HepG2 (cell line): ENCODE data around the gene UBTF. TPM values are rescaled to one million over a fixed set of nuclear protein-coding genes. Genes with fewer than 3 reads are reported as not detected.
A peak's percentile ranks its signal among the peaks of the same experiment; 100 is the strongest.

Source experiments
- ATAC-seq: fragments of 200-7000 bp; cut with Tn5 transposase; 3 replicates; pipeline ENCODE4 v1.9.1; 2020; ENCODE audit warnings: mild to moderate bottlenecking, moderate library complexity
- BruUV-seq: library from RNA; stranded (reverse); fragments of 400-500 nt; replicated peaks from 2 replicates; lab custom pipeline; 2021; lab: Mats Ljungman, UMichigan
- CTCF ChIA-PET: fragments of 300-600 bp; formaldehyde crosslinking; extraction: SDS; loops from one replicate; lab custom pipeline; 2021; ENCODE audit warnings: low total read pairs, inconsistent platforms, low intra/inter-chr PET ratio; lab: Yijun Ruan, JAX
- POLR2A ChIA-PET: fragments of 350-600 bp; sonication (Branson Sonifier 250); formaldehyde crosslinking; loops from one replicate; lab custom pipeline; 2020; ENCODE audit warnings: antibody characterized with exemption, inconsistent platforms; lab: Yijun Ruan, JAX
- DNase-seq: peaks from one replicate; pipeline ENCODE4 v3.0.0-alpha.2; 2015; ENCODE audit warnings: low spot score
- FAIRE-seq: peaks from 3 replicates; lab custom pipeline; 2011; peaks lifted over from hg19 to GRCh38; lab: Jason Lieb, UNC
- H2AFZ ChIP-seq: one replicate; pipeline ENCODE4 v1.6.1; 2011; ENCODE audit warnings: low read length, inconsistent platforms
- H3K27ac ChIP-seq: fragments of 300-600 bp; 3 replicates; pipeline ENCODE4 v1.8.0; 2011; ENCODE audit warnings: mixed run types, mild to moderate bottlenecking, mixed read lengths, low read length, inconsistent platforms; ENCODE audit not compliant: insufficient read depth; ENCODE audit errors: extremely low read length
- H3K27me3 ChIP-seq, 2 experiments: fragments of 200-600 bp in 1 of 2; 2 replicates in 1 of 2; 3 replicates in 1 of 2; pipeline versions ENCODE4 v1.6.0 to v1.8.0; 2011; ENCODE audit warnings: low read length in 2 of 2, mild to moderate bottlenecking in 2 of 2, moderate library complexity in 2 of 2, inconsistent platforms in 1 of 2; ENCODE audit not compliant: insufficient read depth in 2 of 2, control insufficient read depth in 1 of 2
- H3K36me3 ChIP-seq, 2 experiments: fragments of 200-600 bp in 1 of 2; replicated peaks in 1 of 2; 2 replicates in 1 of 2; 3 replicates in 1 of 2; pipeline versions ENCODE4 v1.5.1 to v1.8.0; 2011; ENCODE audit warnings: low read length in 2 of 2, inconsistent platforms in 1 of 2; ENCODE audit not compliant: insufficient read depth in 2 of 2, control insufficient read depth in 1 of 2
- H3K4me1 ChIP-seq: 2 replicates; pipeline ENCODE4 v1.5.1; 2012; ENCODE audit warnings: low read length, inconsistent platforms; ENCODE audit not compliant: insufficient read depth
- H3K4me2 ChIP-seq: 2 replicates; pipeline ENCODE4 v1.6.0; 2011; ENCODE audit warnings: low read depth, low read length, inconsistent platforms
- H3K4me3 ChIP-seq, 3 experiments: fragments of 200-600 bp in 1 of 3; sonication (generic), shearing (Covaris generic) in 1 of 3; replicated peaks in 1 of 3; 2 replicates each; pipeline ENCODE4 v1.5.1; 2011 to 2016; ENCODE audit warnings: low read length in 3 of 3, inconsistent platforms in 2 of 3, low read depth in 2 of 3, mild to moderate bottlenecking in 2 of 3, control low read depth in 1 of 3, mixed read lengths in 1 of 3; ENCODE audit not compliant: insufficient read depth in 1 of 3
- H3K79me2 ChIP-seq: one replicate; pipeline ENCODE4 v1.6.1; 2011; ENCODE audit warnings: low read length, inconsistent platforms; ENCODE audit not compliant: insufficient read depth
- H3K9ac ChIP-seq: 2 replicates; pipeline ENCODE4 v1.6.0; 2011; ENCODE audit warnings: mild to moderate bottlenecking, low read depth, low read length, inconsistent platforms; ENCODE audit not compliant: insufficient read depth
- H3K9me3 ChIP-seq: 2 replicates; pipeline ENCODE4 v1.5.1; 2012; ENCODE audit warnings: mild to moderate bottlenecking, low read length
- H4K20me1 ChIP-seq: 2 replicates; pipeline ENCODE4 v1.6.0; 2011; ENCODE audit warnings: inconsistent platforms, mild to moderate bottlenecking, low read length, moderate library complexity; ENCODE audit not compliant: insufficient read depth
- ATRX ChIP-seq: sonication (generic); formaldehyde crosslinking; IDR thresholded peaks from 2 replicates; pipeline ENCODE4 v1.4.0; 2020; ENCODE audit warnings: missing genetic modification reagents, borderline replicate concordance
- BRD4 ChIP-seq: sonication (generic); formaldehyde crosslinking; IDR thresholded peaks from 2 replicates; pipeline ENCODE4 v1.4.0; 2020; ENCODE audit warnings: missing genetic modification reagents
- KDM1A ChIP-seq: IDR thresholded peaks from 2 replicates; pipeline ENCODE4 v1.6.1; 2016; ENCODE audit warnings: missing compliant biosample characterization
- NONO ChIP-seq, 2 experiments: fragments of 450-650 bp in 1 of 2; sonication (generic) in 1 of 2; formaldehyde crosslinking in 1 of 2; IDR thresholded peaks in 1 of 2; conservative IDR thresholded peaks in 1 of 2; 2 replicates each; pipeline versions ENCODE4 v1.6.1 to v1.8.0; 2017 to 2022; ENCODE audit warnings: mild to moderate bottlenecking in 1 of 2, missing genetic modification reagents in 1 of 2, moderate library complexity in 1 of 2
- PLRG1 ChIP-seq: fragments of 450-650 bp; conservative IDR thresholded peaks from 2 replicates; pipeline ENCODE4 v1.6.1; 2016
- SMARCE1 ChIP-seq: fragments of 450-650 bp; IDR thresholded peaks from 2 replicates; pipeline ENCODE4 v1.6.1; 2017; ENCODE audit warnings: borderline replicate concordance
- TAF1 ChIP-seq: sonication (generic); formaldehyde crosslinking; IDR thresholded peaks from 2 replicates; pipeline ENCODE4 v1.4.0; 2020; ENCODE audit warnings: missing genetic modification reagents
- TGIF2 ChIP-seq: IDR thresholded peaks from 2 replicates; pipeline ENCODE4 v1.6.1; 2016; ENCODE audit warnings: control low read depth, missing compliant biosample characterization
- ZBTB7B ChIP-seq: sonication (generic); formaldehyde crosslinking; IDR thresholded peaks from 2 replicates; pipeline ENCODE4 v1.4.0; 2020; ENCODE audit warnings: missing genetic modification reagents
- ZNF605 ChIP-seq: sonication (generic); formaldehyde crosslinking; IDR thresholded peaks from 2 replicates; pipeline ENCODE4 v1.8.0; 2022; ENCODE audit warnings: mild to moderate bottlenecking, missing genetic modification reagents
- WGBS: methylation state at CpG from one replicate; pipeline ENCODE4 v1.1.6; 2017; ENCODE audit warnings: low lambda C conversion rate; 5-methylcytosine and 5-hydroxymethylcytosine counted together
- in situ Hi-C: cut with HindIII; loops from 2 replicates; pipeline ENCODE4 v1.10.0; 2017; ENCODE audit warnings: low pct_unique_long_range_greater_than_20kb; ENCODE audit not compliant: extremely low pct_ligation_motif_present
- intact Hi-C: fragments of 100-400 bp; cut with micrococcal nuclease; formaldehyde crosslinking; loops from one replicate; pipeline ENCODE4 v1.10.0; 2022; ENCODE audit not compliant: unreplicated experiment
- polyA plus RNA-seq, 8 experiments: library from polyadenylated mRNA; depleted of rRNA in 3 of 8; stranded (reverse) in 7 of 8; unstranded in 1 of 8; fragments of >200 nt; fragmentation: Illumina TruSeq in 4 of 8; extraction: Trizol in 4 of 8; gene quantifications; 2 replicates each; pipeline versions ENCODE4 v1.2.1 to v1.2.3, GENCODE V29; 2011 to 2016; ENCODE audit warnings: low read depth in 4 of 8, missing spikeins in 1 of 8, mixed read lengths in 1 of 8; ENCODE audit not compliant: insufficient read depth in 1 of 8
- total RNA-seq, 5 experiments: library from RNA; depleted of rRNA; stranded (reverse); fragments of >200 nt; fragmentation: Illumina TruSeq; extraction: Trizol; gene quantifications; 2 replicates each; pipeline ENCODE4 v1.2.3, GENCODE V29; 2016; ENCODE audit warnings: low read depth in 1 of 5
- TF ChIP-seq, protein P1 (sequence below): sonication (generic); formaldehyde crosslinking; IDR thresholded peaks from 2 replicates; pipeline ENCODE4 v1.8.0; 2023; ENCODE audit warnings: mild to moderate bottlenecking, missing genetic modification reagents
- TF ChIP-seq, protein P2 (sequence below): sonication (generic); formaldehyde crosslinking; IDR thresholded peaks from 2 replicates; pipeline ENCODE4 v1.8.1; 2023; ENCODE audit warnings: mild to moderate bottlenecking, moderate library complexity, missing genetic modification reagents

UBTF gene
- total and polyA plus RNA-seq, 2 of the 13 experiments (the other 11 are each of a cell fraction or from before 2014, with no cell fraction given), result 15.2 to 60.9 TPM

DNA sequence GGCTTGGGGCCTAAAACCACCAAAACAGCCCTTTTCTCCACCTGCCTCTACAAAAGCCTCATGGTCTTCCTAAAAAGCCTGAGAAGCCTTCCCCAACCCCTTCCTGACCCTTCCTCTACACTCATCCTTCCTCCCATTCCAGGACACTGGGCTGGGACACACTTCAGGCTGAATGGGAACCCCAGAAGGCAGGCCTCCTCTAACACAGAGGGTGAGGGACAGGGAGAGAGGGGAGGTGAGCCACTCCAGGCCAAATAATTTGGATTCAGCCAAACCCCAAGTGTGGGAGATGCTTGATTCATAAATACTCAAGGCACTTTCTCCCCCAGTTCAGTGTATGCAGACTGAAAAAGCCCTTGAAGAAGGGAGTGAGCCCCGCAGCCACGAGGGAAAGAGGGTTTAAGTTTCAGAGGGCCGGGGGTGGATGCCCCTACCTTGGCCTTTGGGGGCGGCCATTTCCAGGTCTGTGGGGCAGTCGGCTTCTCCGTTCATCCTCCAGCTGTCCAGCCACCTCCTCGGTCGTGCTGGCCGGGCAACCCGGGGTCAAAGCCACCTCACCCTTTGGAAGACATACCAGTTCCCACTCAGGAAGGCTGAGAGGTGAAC, 1.6 kb downstream of the UBTF start (continued):
- TF ChIP-seq ATRX (CRISPR knock-in tag) (0 out of 2 replicates have a peak, but pooled peaks have one; percentile 41), TGIF2 (CRISPR knock-in tag) (0 out of 2 replicates have a peak, but pooled peaks have one; percentile 33), PLRG1 (no peak), SMARCE1 (no peak), ZNF605 (CRISPR knock-in tag) (peak; percentile 84), NONO (IDR thresholded peaks at IDR 0.05) (no peak), NONO (CRISPR knock-in tag; conservative IDR thresholded peaks at IDR 0.05) (0 out of 2 replicates have a peak, but pooled peaks have one; percentile 3), ZBTB7B (CRISPR knock-in tag) (no peak), TAF1 (CRISPR knock-in tag) (0 out of 2 replicates have a peak, but pooled peaks have one; percentile 2)
- TF ChIP-seq, protein P1, sequence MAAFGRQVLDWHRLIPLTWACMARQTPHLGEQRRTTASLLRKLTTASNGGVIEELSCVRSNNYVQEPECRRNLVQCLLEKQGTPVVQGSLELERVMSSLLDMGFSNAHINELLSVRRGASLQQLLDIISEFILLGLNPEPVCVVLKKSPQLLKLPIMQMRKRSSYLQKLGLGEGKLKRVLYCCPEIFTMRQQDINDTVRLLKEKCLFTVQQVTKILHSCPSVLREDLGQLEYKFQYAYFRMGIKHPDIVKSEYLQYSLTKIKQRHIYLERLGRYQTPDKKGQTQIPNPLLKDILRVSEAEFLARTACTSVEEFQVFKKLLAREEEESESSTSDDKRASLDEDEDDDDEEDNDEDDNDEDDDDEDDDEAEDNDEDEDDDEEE, result peak; percentile 86; the same call in 1 of the 2 replicates
- TF ChIP-seq, protein P2, sequence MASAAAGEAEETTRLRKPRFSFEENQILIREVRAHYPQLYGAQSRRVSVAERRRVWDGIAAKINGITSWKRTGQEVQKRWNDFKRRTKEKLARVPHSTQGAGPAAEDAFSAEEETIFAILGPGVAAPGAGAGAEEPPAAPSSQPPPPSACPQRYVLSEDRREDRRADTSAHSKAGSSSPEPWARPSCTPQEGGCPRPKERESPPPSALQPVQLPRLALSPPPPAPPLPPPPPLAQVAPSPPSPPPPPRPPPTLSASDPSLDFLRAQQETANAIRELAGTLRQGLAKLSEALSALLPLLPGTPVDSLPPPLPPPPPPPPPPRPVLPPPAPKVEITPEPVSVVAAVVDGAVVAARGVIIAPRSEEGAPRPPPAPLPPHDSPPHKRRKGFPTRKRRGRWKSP (CRISPR knock-in tag), result peak; percentile 15; the same call in 1 of the 2 replicates

DNA sequence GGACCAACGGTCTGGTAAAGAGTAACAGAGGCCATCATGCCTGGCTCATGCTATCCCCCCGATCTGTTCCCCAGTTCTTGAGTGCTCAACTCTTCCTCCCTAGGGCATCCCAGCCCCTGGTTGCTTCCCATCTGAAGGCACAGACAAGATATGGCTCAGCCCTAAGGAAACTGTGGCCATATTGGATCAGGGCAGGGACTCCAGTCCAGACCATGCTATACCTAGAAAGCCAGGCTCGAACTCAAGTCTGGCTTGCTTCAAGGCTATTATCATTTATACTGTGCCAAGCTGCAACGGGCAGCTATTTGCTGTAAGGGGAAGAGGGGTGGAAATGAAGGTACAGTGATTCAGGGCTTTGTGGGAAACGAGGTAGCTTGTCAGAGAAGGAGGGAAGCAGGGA, 2.8 kb downstream of the UBTF start:
- TF ChIP-seq KDM1A (CRISPR knock-in tag), result no peak
- 0 out of 2 replicates have a peak, but pooled peaks have one; percentile 45 for TF ChIP-seq BRD4 (CRISPR knock-in tag)
- ChIA-PET POLR2A (interaction anchor here (0.6 to 1.4 kb wide), 5 partner anchors 10 to 102 kb away, joined by 3 to 5 read pairs (median 4); partner anchors contain the start of gene ATXN7L3), CTCF (interaction anchor here (2.3 kb wide), 1 partner anchor 13 kb away, joined by 13 read pairs; no protein-coding TSS in a partner anchor)
- H3K27ac ChIP-seq, result no peak overlapping the region
- intact Hi-C loops (no loop called here), in situ Hi-C loops (no loop called here)
- peaks cover 28% of the 10 kb centered on the region for H3K79me2 ChIP-seq
- H2AFZ ChIP-seq, result no peak overlapping the region
- no peaks in the 10 kb centered on the region; the same call in 1 of the 2 replicates for H4K20me1 ChIP-seq
- peaks cover 23 to 39% of the 10 kb centered on the region in 2 experiments for H3K36me3 ChIP-seq
- H3K4me2 ChIP-seq, result peak overlapping the region; percentile 97
- peaks cover 17% of the 10 kb centered on the region for H3K4me1 ChIP-seq
- H3K4me3 ChIP-seq, result no peak overlapping the region
- H3K9me3 ChIP-seq, result no peaks in the 10 kb centered on the region
- H3K9ac ChIP-seq, result no peak overlapping the region
- BruUV-seq, result no TSS peak
- no peak for ATAC-seq
- WGBS, result 96% methylated on average over 5 of the region's 5 CpGs
- H3K27me3 ChIP-seq, result no peaks in the 10 kb centered on the region; a peak in 1 of 5 replicates
- no peak for FAIRE-seq
- no peak for DNase-seq
